GM18868 (cell line): ENCODE measurements around the gene LGALS16.
"Not testable (repeated sequence)": the region's sequence is repeated elsewhere in the genome, so short reads cannot be mapped to it uniquely, and the experiment has no call there.

Source experiments
- ATAC-seq: cut with Tn5 transposase; IDR thresholded peaks from one replicate; pipeline ENCODE4 v1.9.1; 2021; ENCODE audit warnings: mild to moderate bottlenecking, moderate library complexity; ENCODE audit not compliant: unreplicated experiment

The LGALS16 gene

GRCh38 chr19:39655613-39656012 lies at the start of gene LGALS16:
LGALS16 (plus strand) TSS chr19:39655913; CDS start chr19:39655962, 49 bp downstream.
- ATAC-seq = no peak

GRCh38 chr19:39607021-39607420 lies 48.7 kb upstream of the LGALS16 start:
- ATAC-seq = no peak

GRCh38 chr19:39607561-39607960 lies 48.2 kb upstream of the LGALS16 start:
- no peak for ATAC-seq

- ATAC-seq = no peak
Measured at GRCh38 chr19:39613597-39613996, 42.1 kb upstream of the LGALS16 start.

GRCh38 chr19:39617745-39618144 lies 38.0 kb upstream of the LGALS16 start:
- ATAC-seq = no peak

- no peak for ATAC-seq
Measured at GRCh38 chr19:39623946-39624345, 31.8 kb upstream of the LGALS16 start.

GRCh38 chr19:39627631-39628030 lies 28.1 kb upstream of the LGALS16 start:
- not testable (repeated sequence) for ATAC-seq

GRCh38 chr19:39631178-39631577 lies 24.5 kb upstream of the LGALS16 start:
- ATAC-seq = no peak

- no peak for ATAC-seq
Measured at GRCh38 chr19:39631626-39632025, 24.1 kb upstream of the LGALS16 start.

- no peak for ATAC-seq
Measured at GRCh38 chr19:39637891-39638290, 17.8 kb upstream of the LGALS16 start.

GRCh38 chr19:39641773-39642172 lies 13.9 kb upstream of the LGALS16 start:
- ATAC-seq = no peak

GRCh38 chr19:39643591-39643990 lies 12.1 kb upstream of the LGALS16 start:
- no peak for ATAC-seq

- ATAC-seq = no peak
Measured at GRCh38 chr19:39645800-39646411, 9.8 kb upstream of the LGALS16 start.

- ATAC-seq = no peak
Measured at GRCh38 chr19:39647918-39648317, 7.8 kb upstream of the LGALS16 start.

GRCh38 chr19:39659791-39660190 lies 4.1 kb downstream of the LGALS16 start:
- no peak for ATAC-seq

- ATAC-seq = no peak
Measured at GRCh38 chr19:39660661-39661060, 4.9 kb downstream of the LGALS16 start.

GRCh38 chr19:39661565-39661964 lies 5.9 kb downstream of the LGALS16 start:
- ATAC-seq = no peak

GRCh38 chr19:39669860-39670259 lies 14.1 kb downstream of the LGALS16 start:
- not testable (repeated sequence) for ATAC-seq

- no peak for ATAC-seq
Measured at GRCh38 chr19:39670998-39671397, 15.3 kb downstream of the LGALS16 start.

- no peak for ATAC-seq
Measured at GRCh38 chr19:39671739-39672363, 16.1 kb downstream of the LGALS16 start.

GRCh38 chr19:39672473-39672872 lies 16.8 kb downstream of the LGALS16 start:
- no peak for ATAC-seq

GRCh38 chr19:39673862-39674261 lies 18.1 kb downstream of the LGALS16 start:
- ATAC-seq = not testable (repeated sequence)

GRCh38 chr19:39676004-39676403 lies 20.3 kb downstream of the LGALS16 start:
- no peak for ATAC-seq
